ENCODE results near the gene MCC.

Gene MCC

GRCh38 chr5:113172231-113172826, 315.9 kb downstream of the MCC start:
- no peak for DNase-seq (ENCODE audit: low spot score)

- no peak for DNase-seq (ENCODE audit: low spot score)
These were observed 316.7 kb downstream of the MCC start for GRCh38 chr5:113171520-113171919.

GRCh38 chr5:113170707-113171106, 317.5 kb downstream of the MCC start:
- DNase-seq (ENCODE audit: low spot score) = no peak

- no peak for DNase-seq (ENCODE audit: low spot score)
These were observed 318.5 kb downstream of the MCC start for GRCh38 chr5:113169720-113170119.

GRCh38 chr5:113167985-113168384, 320.3 kb downstream of the MCC start:
- DNase-seq (ENCODE audit: low spot score) = no peak

GRCh38 chr5:113166852-113167366, 321.3 kb downstream of the MCC start:
- DNase-seq (ENCODE audit: low spot score) = no peak

GRCh38 chr5:113166261-113166660, 322.0 kb downstream of the MCC start:
- no peak for DNase-seq (ENCODE audit: low spot score)

- no peak for DNase-seq (ENCODE audit: low spot score)
These were observed 324.2 kb downstream of the MCC start for GRCh38 chr5:113164021-113164420.

- no peak for DNase-seq (ENCODE audit: low spot score)
These were observed 324.9 kb downstream of the MCC start for GRCh38 chr5:113163328-113163727.

GRCh38 chr5:113162770-113163169, 325.5 kb downstream of the MCC start:
- no peak for DNase-seq (ENCODE audit: low spot score)

GRCh38 chr5:113162208-113162607, 326.0 kb downstream of the MCC start:
- DNase-seq (ENCODE audit: low spot score) = no peak

- no peak for DNase-seq (ENCODE audit: low spot score)
These were observed 326.4 kb downstream of the MCC start for GRCh38 chr5:113161806-113162205.

- DNase-seq (ENCODE audit: low spot score) = no peak
These were observed 330.4 kb downstream of the MCC start for GRCh38 chr5:113157886-113158285.

GRCh38 chr5:113156271-113156877, 331.9 kb downstream of the MCC start:
- no peak for DNase-seq (ENCODE audit: low spot score)

GRCh38 chr5:113153512-113154097, 334.6 kb downstream of the MCC start:
- no peak for DNase-seq (ENCODE audit: low spot score)

GRCh38 chr5:113152380-113152740, 335.9 kb downstream of the MCC start:
- no peak for DNase-seq (ENCODE audit: low spot score)

GRCh38 chr5:113151641-113152379, 336.4 kb downstream of the MCC start:
- DNase-seq (ENCODE audit: low spot score) = no peak

- no peak for DNase-seq (ENCODE audit: low spot score)
These were observed 337.4 kb downstream of the MCC start for GRCh38 chr5:113150821-113151220.

- no peak for DNase-seq (ENCODE audit: low spot score)
These were observed 338.0 kb downstream of the MCC start for GRCh38 chr5:113150221-113150620.

GRCh38 chr5:113147537-113147936, 340.7 kb downstream of the MCC start:
- no peak for DNase-seq (ENCODE audit: low spot score)

- DNase-seq (ENCODE audit: low spot score) = no peak
These were observed 341.1 kb downstream of the MCC start for GRCh38 chr5:113147101-113147508.

GRCh38 chr5:113145757-113146387, 342.4 kb downstream of the MCC start:
- no peak for DNase-seq (ENCODE audit: low spot score)
